GM18508 (cell line): Measurements from ENCODE around the gene CPT1C.

Experiments
- ATAC-seq: cut with Tn5 transposase; IDR thresholded peaks from one replicate; pipeline ENCODE4 v1.9.1; 2021; ENCODE audit warnings: moderate number of reproducible peaks; ENCODE audit not compliant: insufficient read depth, unreplicated experiment

Gene CPT1C

GRCh38 chr19:49746206-49746958 is 55.5 kb downstream of the CPT1C start:
- no peak for ATAC-seq

GRCh38 chr19:49749055-49749716 is 58.3 kb downstream of the CPT1C start:
- ATAC-seq: no peak

GRCh38 chr19:49749771-49750170 is 58.9 kb downstream of the CPT1C start:
- ATAC-seq: no peak

- no peak for ATAC-seq
Measured at GRCh38 chr19:49752701-49753100, 61.8 kb downstream of the CPT1C start.

GRCh38 chr19:49755956-49756355 is 65.0 kb downstream of the CPT1C start:
- no peak for ATAC-seq

GRCh38 chr19:49758292-49758691 is 67.4 kb downstream of the CPT1C start:
- no peak for ATAC-seq

GRCh38 chr19:49761249-49761624 is 70.3 kb downstream of the CPT1C start:
- ATAC-seq: no peak

- ATAC-seq: no peak
Measured at GRCh38 chr19:49761625-49762311, 70.9 kb downstream of the CPT1C start.

- no peak for ATAC-seq
Measured at GRCh38 chr19:49763230-49763629, 72.3 kb downstream of the CPT1C start, which contains the start of gene TSKS. Gene TSKS (minus strand): TSS chr19:49763306. CDS start chr19:49763247, 59 bp downstream.
